ENCODE data around the gene PIEZO2.

DNA sequence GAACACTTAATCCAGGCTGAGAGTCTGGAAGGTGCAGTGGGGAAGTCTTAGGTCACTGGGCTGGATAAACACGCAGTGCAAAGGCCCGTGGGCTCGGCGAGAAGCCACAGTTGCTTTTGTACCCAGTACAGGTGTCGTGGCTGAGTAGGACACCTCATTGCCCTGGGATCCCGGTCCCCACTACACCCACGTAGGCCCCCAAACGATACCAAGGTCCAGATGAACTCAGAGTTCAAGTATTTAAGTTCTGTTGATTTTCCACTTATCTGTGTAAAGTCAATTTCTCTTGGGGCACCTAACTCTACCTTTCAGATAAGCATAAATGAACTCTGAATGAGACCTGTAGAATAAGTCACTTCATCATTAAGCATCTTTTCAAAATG, 302.0 kb downstream of the PIEZO2 start:
- TF ChIP-seq POLR2A (IDR thresholded peaks at IDR 0.05) = no peak
- no peak for TF ChIP-seq CTCF (IDR thresholded peaks at IDR 0.05)
- TF ChIP-seq POLR2AphosphoS5 (IDR thresholded peaks at IDR 0.05) = no peak

Data from breast epithelium (tissue), 3 donors.